ENCODE measurements around the gene CIB4. TPM values are rescaled to one million over a fixed set of nuclear protein-coding genes. Genes with fewer than 3 reads are reported as not detected.

The CIB4 gene
- polyA plus RNA-seq (ENCODE audit: low read depth in 6 of 6), result not detected

DNA sequence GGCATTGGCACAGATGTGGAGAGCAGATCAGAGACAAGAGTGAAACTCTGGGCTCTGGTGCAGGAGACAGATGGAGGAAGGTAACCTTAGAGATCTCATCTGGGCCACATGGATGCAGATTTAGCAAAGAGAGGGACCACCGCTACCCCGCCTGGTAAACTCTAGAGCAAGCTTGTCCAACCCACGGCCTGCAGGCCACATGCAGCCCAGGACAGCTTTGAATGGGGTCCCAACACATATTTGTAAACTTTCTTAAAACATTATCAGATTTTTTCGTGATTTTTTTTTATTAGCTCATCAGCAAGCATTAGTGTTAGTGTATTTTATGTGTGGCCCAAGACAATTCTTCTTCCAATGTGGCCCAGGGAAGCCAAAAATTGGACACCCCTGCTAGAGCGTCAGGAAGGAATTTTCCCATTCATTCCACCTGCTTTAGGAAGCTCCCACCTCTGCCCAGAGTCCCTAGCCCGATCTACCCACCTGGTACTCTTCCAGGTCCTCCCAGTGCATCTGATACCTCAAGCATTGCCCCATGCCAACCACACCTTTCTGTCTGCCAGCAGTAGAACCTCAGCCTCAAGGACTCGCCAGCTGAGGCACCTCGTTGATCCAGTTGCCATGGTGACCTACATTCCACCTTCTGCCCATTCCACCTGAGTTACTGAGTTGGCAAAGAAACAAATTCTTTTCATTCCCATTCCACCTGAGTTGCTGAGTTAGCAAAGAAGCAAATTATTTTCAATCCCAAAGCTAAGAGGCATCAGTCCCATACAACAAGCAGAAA, at the start of gene CIB4:
Gene CIB4 (minus strand): TSS at position 586 of the 784 bp plus-strand sequence. CDS start 52 bp downstream, at position 534.
- no peak for DNase-seq
- no peak for ATAC-seq (ENCODE audit: low read depth in 2 of 2)
- Mint-ChIP-seq H3K4me1 (no peaks in the 10 kb centered on the region), H3K27ac (no peak within 1 kb of the TSS), H3K4me3 (no peak within 1 kb of the TSS), H3K36me3 (no peaks in the 10 kb centered on the region), H3K9me3 (no peaks in the 10 kb centered on the region), H3K27me3 (peaks cover 23 to 59% (median 49%) of the 10 kb centered on the region in 3 donors)

DNA sequence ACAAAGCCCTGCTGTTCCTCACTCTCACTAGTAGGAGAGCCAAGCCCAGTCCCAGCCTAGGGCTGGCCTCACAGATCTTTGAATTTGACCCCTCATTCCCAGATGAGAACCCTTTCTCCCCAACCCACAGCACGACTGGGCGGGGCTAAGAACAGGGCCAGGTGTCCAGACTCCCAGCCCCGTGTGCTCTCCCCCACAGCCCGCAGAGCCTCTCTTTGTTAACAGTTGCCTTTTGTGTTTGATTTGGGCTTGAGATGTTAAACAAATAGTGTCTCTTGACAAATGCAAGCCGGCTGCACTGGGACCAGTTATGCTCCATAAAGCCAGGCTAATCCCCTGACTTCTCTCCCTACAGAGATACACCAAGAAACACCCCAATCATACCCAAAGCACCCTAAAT, 46.6 kb upstream of the CIB4 start:
- Mint-ChIP-seq H3K4me3 (peak overlapping the region in 1 of 8 donors; percentile 48), H3K4me1 (peaks cover 0 to 4% (median 3%) of the 10 kb centered on the region in 3 donors), H3K36me3 (peaks cover 0 to 7% of the 10 kb centered on the region in 2 donors), H3K27me3 (peaks cover 58 to 73% (median 68%) of the 10 kb centered on the region in 3 donors), H3K9me3 (peaks cover 0 to 2% (median 0%) of the 10 kb centered on the region in 7 donors), H3K27ac (no peak overlapping the region)
- ATAC-seq (ENCODE audit: low read depth in 2 of 2), result no peak
- no peak for DNase-seq

DNA sequence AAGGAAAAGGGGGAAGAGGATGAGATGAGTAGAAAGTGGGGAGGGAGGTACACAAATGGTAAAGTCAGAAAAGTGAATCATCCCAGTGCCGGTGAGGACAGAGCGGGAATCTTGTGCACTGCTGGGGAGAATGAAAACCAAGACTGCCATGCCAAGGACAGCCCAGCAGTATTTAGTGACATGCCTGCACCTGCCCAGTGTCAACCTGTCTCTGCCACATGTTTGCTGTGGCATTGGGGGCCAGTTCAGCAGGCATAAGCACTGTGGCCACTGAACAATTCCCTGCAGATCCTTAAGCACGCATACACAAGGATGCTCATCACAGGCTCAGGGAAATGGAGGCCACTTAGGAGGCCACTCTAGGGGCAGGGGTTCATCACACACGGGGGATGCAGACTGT, 46.2 kb upstream of the CIB4 start:
- Mint-ChIP-seq H3K27ac (peak overlapping the region in 1 of 6 donors; percentile 9), H3K27me3 (peaks cover 57 to 75% (median 70%) of the 10 kb centered on the region in 3 donors), H3K4me1 (peaks cover 0 to 4% (median 3%) of the 10 kb centered on the region in 3 donors), H3K36me3 (peaks cover 0 to 5% of the 10 kb centered on the region in 2 donors), H3K4me3 (peak overlapping the region in 1 of 8 donors; percentile 48), H3K9me3 (peaks cover 0 to 2% (median 0%) of the 10 kb centered on the region in 7 donors)
- DNase-seq, result no peak
- no peak for ATAC-seq (ENCODE audit: low read depth in 2 of 2)

DNA sequence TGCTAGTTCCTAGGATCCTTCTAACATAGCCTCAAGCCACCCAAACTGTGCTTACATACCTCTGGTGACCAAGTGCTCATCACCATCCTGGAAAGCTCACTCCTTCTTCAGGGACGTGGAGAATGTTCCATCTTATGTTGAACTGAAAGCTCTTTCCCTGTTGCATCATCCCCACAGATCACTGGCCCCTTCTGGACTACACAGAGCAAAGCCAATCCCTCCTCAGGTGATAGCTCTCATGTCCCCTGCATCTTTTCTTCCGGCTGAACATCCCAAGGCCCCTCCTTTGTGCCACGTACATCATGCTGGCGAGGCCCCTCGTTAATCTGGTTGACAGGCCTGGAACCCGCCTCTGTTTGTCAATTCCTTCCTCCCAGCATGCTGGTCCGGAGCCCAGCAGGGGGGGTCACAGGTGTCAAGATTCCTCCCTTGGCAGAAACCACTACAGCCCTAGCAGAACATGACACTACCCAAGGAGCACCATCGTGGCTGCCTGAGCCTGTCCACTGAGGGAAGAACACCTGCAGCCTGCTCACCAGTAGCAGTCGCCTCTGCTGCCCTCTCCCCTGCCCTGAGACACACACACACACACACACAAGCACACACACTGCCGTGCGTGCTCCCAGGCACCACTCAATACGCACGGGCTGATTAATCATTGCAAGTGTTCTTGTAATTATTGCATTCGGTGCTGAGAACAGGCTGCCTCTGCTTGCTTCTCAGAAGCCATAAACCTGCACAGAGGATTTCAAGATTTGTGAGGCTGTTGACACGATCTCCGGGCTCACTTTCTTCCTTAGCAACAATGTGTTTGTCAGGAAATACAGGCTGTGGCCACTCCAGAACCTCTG, 45.0 kb upstream of the CIB4 start:
- no peak overlapping the region for H3K4me3 Mint-ChIP-seq
- H3K27me3 Mint-ChIP-seq, result peaks cover 54 to 68% (median 68%) of the 10 kb centered on the region in 3 donors
- H3K36me3 Mint-ChIP-seq, result no peaks in the 10 kb centered on the region
- H3K27ac Mint-ChIP-seq, result peak overlapping the region in 1 of 6 donors; percentile 11
- ATAC-seq (ENCODE audit: low read depth in 2 of 2) (no peak), DNase-seq (no peak)
- no peaks in the 10 kb centered on the region for H3K9me3 Mint-ChIP-seq
- peaks cover 0 to 4% (median 0%) of the 10 kb centered on the region in 3 donors for H3K4me1 Mint-ChIP-seq

DNA sequence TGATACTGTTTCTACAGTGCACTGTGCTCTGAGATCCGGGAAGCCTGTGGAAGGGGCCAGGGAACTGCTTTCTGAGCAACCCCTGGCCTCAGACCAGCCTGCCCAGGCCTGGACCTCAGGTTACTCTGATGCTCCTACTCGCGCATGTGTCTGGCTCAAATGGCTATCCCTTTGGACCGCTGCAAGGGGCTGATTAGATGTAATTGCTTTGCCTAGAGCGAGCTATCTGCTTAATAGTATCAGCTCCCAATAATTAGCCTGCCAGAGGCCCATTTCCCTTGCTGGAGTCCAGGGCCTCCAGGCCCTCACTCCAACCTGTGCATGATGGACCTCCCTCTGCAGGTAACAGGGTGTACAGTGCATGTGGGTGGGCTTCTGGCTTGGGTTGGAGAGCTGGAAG, 44.2 kb upstream of the CIB4 start:
- no peaks in the 10 kb centered on the region for H3K36me3 Mint-ChIP-seq
- H3K9me3 Mint-ChIP-seq, result no peaks in the 10 kb centered on the region
- peaks cover 47 to 64% (median 61%) of the 10 kb centered on the region in 3 donors for H3K27me3 Mint-ChIP-seq
- ATAC-seq (ENCODE audit: low read depth in 2 of 2) (no peak), DNase-seq (no peak)
- H3K27ac Mint-ChIP-seq, result no peak overlapping the region
- peaks cover 0 to 4% (median 0%) of the 10 kb centered on the region in 3 donors for H3K4me1 Mint-ChIP-seq
- no peak overlapping the region for H3K4me3 Mint-ChIP-seq

DNA sequence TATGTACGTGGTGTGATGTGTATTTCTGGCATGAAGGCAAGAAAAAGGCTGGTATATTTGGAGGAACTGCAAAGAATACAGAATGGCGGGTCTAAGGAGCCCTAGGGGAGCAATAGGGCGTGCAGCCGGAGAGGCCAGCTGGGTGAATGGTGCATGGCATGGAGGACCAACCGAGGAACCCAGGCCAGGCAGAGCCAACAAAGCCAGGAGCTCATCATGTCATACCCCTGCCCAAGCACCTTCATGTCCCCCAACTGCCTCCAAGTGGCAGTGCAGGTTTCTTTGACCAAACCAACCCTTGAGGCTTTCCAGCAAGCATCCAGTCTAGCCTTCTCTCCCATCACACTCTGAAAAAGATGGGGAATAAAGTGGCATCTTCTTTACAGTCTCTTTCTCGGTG, 42.4 kb upstream of the CIB4 start:
- Mint-ChIP-seq H3K4me1 (peaks cover 0 to 4% (median 0%) of the 10 kb centered on the region in 3 donors), H3K4me3 (no peak overlapping the region), H3K36me3 (no peaks in the 10 kb centered on the region), H3K9me3 (no peaks in the 10 kb centered on the region), H3K27me3 (peaks cover 37 to 58% (median 56%) of the 10 kb centered on the region in 3 donors), H3K27ac (no peak overlapping the region)
- ATAC-seq (ENCODE audit: low read depth in 2 of 2) (no peak), DNase-seq (no peak)

DNA sequence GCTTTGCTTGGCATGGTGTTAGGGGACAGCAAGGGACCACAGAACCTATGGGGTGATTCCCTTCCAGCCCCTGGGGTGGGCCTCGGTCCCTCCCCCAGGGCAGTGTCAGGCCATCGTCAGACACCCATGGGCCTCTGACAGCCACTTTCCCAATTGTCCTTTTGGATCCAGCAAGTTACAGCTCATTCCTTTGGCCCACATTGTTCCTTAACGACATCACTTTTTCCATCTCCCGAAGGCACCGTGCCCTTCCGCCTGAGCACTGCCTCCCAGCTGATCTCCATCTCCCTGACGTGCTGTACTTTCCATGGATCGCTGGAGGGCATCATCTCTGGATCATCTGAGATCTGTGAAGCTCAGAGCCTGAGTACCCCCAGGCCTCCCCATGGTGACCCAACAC, 41.0 kb upstream of the CIB4 start:
- DNase-seq (no peak), ATAC-seq (ENCODE audit: low read depth in 2 of 2) (no peak)
- Mint-ChIP-seq H3K4me1 (peaks cover 0 to 4% (median 0%) of the 10 kb centered on the region in 3 donors), H3K4me3 (no peak overlapping the region), H3K36me3 (no peaks in the 10 kb centered on the region), H3K27ac (peak overlapping the region in 1 of 6 donors; percentile 41), H3K27me3 (peaks cover 26 to 49% (median 45%) of the 10 kb centered on the region in 3 donors), H3K9me3 (peaks cover 0 to 8% (median 5%) of the 10 kb centered on the region in 7 donors)

DNA sequence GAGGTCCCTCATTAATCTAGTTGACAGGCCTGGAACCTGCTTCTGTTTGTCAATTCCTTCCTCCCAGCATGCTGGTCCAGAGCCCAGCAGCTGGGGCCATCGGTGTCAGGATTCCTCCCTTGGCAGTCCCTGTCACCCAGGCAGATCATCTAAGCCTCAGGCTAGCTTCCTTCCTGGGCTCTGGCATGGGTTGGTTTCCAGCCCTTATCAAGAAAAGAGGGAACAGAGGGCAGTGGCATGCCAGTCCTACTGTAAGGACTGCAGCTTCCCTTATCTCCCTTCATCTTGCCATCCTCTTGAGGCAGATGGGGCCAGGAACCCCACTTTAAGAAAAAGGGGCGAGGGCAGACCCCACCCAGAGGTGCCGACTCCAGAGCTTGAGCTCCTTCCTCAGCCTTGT, 40.5 kb upstream of the CIB4 start:
- Mint-ChIP-seq H3K27ac (no peak overlapping the region), H3K27me3 (peaks cover 21 to 44% (median 40%) of the 10 kb centered on the region in 3 donors), H3K4me3 (no peak overlapping the region), H3K9me3 (peaks cover 0 to 9% (median 5%) of the 10 kb centered on the region in 7 donors), H3K36me3 (no peaks in the 10 kb centered on the region), H3K4me1 (peaks cover 0 to 4% (median 0%) of the 10 kb centered on the region in 3 donors)
- ATAC-seq (ENCODE audit: low read depth in 2 of 2), result no peak
- DNase-seq, result no peak

DNA sequence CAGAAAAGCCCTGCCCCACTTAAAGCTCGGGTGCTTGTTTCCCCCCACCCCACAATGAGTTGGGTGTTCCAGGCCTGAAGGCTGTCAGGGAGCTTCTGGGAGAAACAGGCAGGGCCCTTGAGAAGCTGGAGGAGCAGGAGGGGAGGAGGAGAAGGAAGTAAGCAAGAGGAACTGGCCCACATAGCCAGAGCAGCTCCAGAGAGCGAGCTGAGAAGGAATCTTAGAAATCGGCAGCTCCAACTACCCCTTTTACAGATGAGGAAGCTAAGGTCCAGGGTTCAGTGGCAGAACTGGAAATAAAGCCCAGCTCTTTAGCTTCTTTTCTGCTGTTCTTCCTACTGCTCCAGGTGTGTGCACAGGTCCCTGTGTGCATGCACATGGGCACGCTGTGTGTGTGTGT, 38.7 kb upstream of the CIB4 start:
- no peak overlapping the region for H3K4me3 Mint-ChIP-seq
- peaks cover 11 to 32% (median 24%) of the 10 kb centered on the region in 3 donors for H3K27me3 Mint-ChIP-seq
- no peak overlapping the region for H3K27ac Mint-ChIP-seq
- ATAC-seq (ENCODE audit: low read depth in 2 of 2), result no peak
- no peaks in the 10 kb centered on the region for H3K4me1 Mint-ChIP-seq
- no peaks in the 10 kb centered on the region for H3K36me3 Mint-ChIP-seq
- peaks cover 0 to 9% (median 6%) of the 10 kb centered on the region in 7 donors for H3K9me3 Mint-ChIP-seq
- no peak for DNase-seq

DNA sequence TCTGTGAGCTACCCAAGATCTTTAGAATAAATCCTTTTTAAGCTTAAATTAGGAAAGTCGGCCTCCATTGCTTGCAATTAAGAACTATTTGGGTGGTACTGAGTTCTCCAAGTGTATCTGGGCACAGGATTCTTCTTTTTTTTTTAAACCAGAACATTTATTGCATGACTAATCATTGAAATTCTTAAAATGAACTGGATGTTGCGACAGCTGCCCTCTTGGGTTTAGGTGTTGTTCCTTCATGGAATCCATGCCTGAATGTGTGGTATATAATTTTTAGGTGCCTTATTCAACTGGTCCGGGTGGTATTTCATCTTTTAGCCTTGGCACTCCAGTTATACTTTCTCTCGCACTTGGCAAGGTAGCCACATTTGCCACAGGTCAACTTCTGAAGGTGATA, 36.9 kb upstream of the CIB4 start:
- DNase-seq, result no peak

DNA sequence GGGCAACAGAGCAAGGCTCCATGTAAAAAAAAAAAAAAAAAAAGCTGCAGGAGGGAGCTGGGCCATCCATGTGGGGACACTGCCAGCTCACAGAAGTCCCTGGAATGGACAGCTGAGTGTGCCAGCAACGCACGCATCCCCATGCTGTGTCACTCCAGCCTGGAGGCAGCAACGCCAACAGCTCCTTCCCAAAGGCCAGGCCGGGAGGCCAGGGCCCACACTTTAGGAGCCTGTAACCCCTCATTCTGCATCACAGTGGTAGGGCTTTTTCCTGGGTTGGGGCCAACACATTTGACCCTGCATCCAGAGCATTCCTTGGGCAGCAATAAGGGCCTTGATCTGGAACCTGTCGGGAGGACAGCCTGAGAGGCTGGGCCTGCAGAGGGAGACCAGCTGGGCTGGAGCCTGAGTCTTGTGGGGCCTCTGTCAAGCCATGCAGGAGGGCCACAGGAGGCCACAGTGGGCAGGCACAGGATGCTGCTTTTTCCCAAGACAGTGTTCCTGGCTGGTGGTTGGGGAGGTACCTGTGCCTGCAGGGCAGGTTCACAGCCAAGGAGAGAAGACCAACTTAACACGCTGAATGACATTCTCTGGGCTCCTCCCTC, 34.6 kb upstream of the CIB4 start:
- DNase-seq (no peak), ATAC-seq (ENCODE audit: low read depth in 2 of 2) (no peak)
- peaks cover 14 to 37% (median 28%) of the 10 kb centered on the region in 3 donors for H3K27me3 Mint-ChIP-seq
- H3K4me3 Mint-ChIP-seq, result no peak overlapping the region
- H3K9me3 Mint-ChIP-seq, result peaks cover 0 to 9% (median 6%) of the 10 kb centered on the region in 7 donors
- no peaks in the 10 kb centered on the region for H3K36me3 Mint-ChIP-seq
- no peaks in the 10 kb centered on the region for H3K4me1 Mint-ChIP-seq
- no peak overlapping the region for H3K27ac Mint-ChIP-seq

More for the DNA sequence above, 36.9 kb upstream of the CIB4 start:
- Mint-ChIP-seq H3K27me3 (peaks cover 8 to 37% (median 28%) of the 10 kb centered on the region in 3 donors), H3K4me3 (no peak overlapping the region), H3K9me3 (peaks cover 0 to 9% (median 6%) of the 10 kb centered on the region in 7 donors), H3K4me1 (no peaks in the 10 kb centered on the region), H3K36me3 (no peaks in the 10 kb centered on the region), H3K27ac (no peak overlapping the region)
- no peak for ATAC-seq (ENCODE audit: low read depth in 2 of 2)

DNA sequence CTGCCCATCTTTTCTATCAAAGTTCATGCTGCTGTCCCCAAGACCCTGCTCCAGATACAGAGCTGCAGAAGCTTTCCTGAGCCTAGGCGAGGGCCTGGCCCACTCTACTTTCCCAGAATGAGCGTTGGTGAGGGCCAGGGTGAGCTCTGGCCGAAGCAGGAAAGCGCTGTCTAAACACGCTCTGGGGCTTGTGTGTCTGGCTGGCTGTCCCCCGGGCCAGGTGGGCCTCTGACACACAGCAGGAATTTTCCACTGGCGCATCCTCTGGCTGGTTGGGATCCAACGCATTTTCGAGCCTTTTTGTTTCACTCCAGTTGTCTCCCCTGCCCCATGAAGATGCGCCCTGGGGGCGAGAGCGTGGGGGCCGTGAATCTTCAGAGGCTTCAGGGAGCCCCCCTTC, 33.6 kb upstream of the CIB4 start:
- Mint-ChIP-seq H3K9me3 (peaks cover 0 to 9% (median 6%) of the 10 kb centered on the region in 7 donors), H3K27me3 (peaks cover 17 to 45% (median 32%) of the 10 kb centered on the region in 3 donors), H3K27ac (no peak overlapping the region), H3K36me3 (no peaks in the 10 kb centered on the region), H3K4me3 (no peak overlapping the region), H3K4me1 (no peaks in the 10 kb centered on the region)
- ATAC-seq (ENCODE audit: low read depth in 2 of 2) (no peak), DNase-seq (no peak)

Measured in naive B cell (primary cell).